ENCODE results near the gene GBX1.

The GBX1 gene

DNA sequence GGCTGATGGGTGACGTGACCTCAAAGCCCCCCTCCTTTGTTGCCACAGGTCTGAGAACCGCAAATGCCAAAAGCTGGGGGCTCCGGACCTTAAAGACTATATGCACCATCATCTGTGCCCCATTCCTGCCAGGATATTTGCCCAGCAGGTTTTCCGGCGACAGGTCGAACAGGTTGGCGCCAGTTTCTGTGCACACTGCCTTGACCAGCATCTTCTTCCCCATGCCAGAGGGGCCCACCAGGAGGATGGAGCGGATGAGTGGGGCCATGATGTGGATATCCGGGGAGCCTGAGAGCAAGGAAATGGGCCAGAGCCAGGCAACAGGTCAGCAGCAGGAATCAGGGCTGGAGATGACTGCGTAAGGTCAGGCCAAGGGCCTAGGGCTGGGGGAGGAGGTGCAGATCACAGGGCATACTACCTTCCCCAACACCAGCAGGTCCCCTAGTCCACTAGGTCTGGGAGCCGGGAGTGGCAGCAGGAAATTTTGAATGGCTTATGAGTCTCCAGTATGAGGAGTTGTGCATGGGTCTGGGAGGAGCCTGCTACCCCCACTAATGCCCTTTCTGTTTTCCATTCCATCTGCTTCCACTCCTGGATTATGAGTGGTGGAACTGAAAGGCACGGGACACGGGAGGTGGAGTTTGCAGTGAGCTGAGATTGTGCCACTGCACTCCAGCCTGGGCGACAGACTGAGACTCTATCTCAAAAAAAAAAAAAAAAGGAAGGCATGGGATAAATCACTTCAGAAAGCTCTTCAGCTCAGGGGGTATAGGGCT lies 25.9 kb upstream of the GBX1 start:
- Histone ChIP-seq H2AFZ (ENCODE audit: low read depth, low read length) (no peak overlapping the region), H3K79me2 (ENCODE audit: low read length) (no peaks in the 10 kb centered on the region), H3K9ac (ENCODE audit: low read length) (no peak overlapping the region), H3K27ac (ENCODE audit: low read length) (no peak overlapping the region), H4K20me1 (ENCODE audit: insufficient read depth, low read length) (peaks cover 59% of the 10 kb centered on the region), H3K4me2 (ENCODE audit: low read length) (no peak overlapping the region), H3K27me3 (ENCODE audit: low read depth, low read length) (peaks cover 93% of the 10 kb centered on the region), H3K4me1 (ENCODE audit: low read length) (peaks cover 21% of the 10 kb centered on the region), H3K9me3 (ENCODE audit: insufficient read depth, low read length) (no peaks in the 10 kb centered on the region), H3K4me3 (ENCODE audit: low read length) (no peak overlapping the region), H3K36me3 (replicated peaks; ENCODE audit: low read depth, low read length) (no peaks in the 10 kb centered on the region)
- TF ChIP-seq, protein P1, sequence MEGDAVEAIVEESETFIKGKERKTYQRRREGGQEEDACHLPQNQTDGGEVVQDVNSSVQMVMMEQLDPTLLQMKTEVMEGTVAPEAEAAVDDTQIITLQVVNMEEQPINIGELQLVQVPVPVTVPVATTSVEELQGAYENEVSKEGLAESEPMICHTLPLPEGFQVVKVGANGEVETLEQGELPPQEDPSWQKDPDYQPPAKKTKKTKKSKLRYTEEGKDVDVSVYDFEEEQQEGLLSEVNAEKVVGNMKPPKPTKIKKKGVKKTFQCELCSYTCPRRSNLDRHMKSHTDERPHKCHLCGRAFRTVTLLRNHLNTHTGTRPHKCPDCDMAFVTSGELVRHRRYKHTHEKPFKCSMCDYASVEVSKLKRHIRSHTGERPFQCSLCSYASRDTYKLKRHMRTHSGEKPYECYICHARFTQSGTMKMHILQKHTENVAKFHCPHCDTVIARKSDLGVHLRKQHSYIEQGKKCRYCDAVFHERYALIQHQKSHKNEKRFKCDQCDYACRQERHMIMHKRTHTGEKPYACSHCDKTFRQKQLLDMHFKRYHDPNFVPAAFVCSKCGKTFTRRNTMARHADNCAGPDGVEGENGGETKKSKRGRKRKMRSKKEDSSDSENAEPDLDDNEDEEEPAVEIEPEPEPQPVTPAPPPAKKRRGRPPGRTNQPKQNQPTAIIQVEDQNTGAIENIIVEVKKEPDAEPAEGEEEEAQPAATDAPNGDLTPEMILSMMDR (IDR thresholded peaks at IDR 0.05; ENCODE audit: low read depth, low read length): no peak
- TF ChIP-seq EZH2phosphoT487 (IDR thresholded peaks at IDR 0.05; ENCODE audit: low read depth): no peak

DNA sequence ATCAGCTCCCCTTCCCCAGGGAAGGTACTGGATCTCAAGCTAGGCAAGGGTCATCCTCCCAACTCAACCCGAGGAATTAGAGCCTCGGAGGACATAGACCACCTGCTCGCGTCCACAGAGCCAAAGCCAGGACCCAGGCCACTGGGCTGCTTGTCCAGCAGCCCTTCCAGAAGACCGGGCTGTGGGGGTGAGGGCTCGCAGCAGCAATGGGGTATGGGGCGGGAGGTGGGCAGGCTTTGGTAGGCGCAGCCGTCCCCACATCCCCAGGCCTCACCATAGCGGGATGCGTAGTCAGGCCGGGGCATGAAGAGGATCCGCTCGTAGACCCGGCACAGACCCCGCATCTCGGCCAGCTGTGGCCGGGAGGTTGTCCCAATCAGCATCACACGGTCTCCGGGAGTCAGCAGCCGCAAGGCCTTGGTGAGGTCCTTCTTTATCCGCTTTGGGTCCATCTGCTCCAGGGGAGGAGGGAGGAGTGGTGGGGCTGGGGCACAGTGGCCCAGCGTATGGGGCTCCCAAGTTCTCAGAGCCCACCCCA lies 24.6 kb upstream of the GBX1 start:
- Histone ChIP-seq H3K4me1 (ENCODE audit: low read length) (peaks cover 32% of the 10 kb centered on the region), H3K79me2 (ENCODE audit: low read length) (no peaks in the 10 kb centered on the region), H3K4me3 (ENCODE audit: low read length) (no peak overlapping the region)

DNA sequence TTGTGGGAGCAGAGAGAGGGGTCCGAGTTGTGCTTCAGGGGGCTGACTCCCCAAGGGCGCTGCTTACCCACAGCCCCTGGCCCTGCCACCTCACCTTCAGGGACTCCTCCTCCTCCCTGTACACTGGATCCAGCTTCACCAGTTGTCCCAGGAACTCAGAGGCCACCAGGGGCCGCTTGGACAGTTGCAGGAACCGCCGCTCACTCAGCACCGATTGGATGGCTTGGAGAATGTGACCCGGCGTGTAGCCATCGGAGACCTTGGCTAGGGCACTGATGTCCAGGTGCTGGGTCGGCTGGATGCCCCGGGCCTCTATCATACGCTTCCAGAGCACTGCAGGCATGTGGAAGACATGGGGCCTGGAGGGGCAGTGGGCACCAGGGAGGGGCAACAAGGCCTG lies 24.1 kb upstream of the GBX1 start:
- Histone ChIP-seq H3K4me1 (ENCODE audit: low read length) (peaks cover 32% of the 10 kb centered on the region), H3K27ac (ENCODE audit: low read length) (no peak overlapping the region), H3K36me3 (replicated peaks; ENCODE audit: low read depth, low read length) (no peaks in the 10 kb centered on the region), H2AFZ (ENCODE audit: low read depth, low read length) (no peak overlapping the region), H3K9ac (ENCODE audit: low read length) (no peak overlapping the region), H3K4me3 (ENCODE audit: low read length) (no peak overlapping the region), H3K79me2 (ENCODE audit: low read length) (no peaks in the 10 kb centered on the region), H3K27me3 (ENCODE audit: low read depth, low read length) (peaks cover 93% of the 10 kb centered on the region), H4K20me1 (ENCODE audit: insufficient read depth, low read length) (peaks cover 75% of the 10 kb centered on the region), H3K4me2 (ENCODE audit: low read length) (no peak overlapping the region), H3K9me3 (ENCODE audit: insufficient read depth, low read length) (no peaks in the 10 kb centered on the region)
- TF ChIP-seq, protein P1 (IDR thresholded peaks at IDR 0.05; ENCODE audit: low read depth, low read length): no peak
- no peak for TF ChIP-seq EZH2phosphoT487 (IDR thresholded peaks at IDR 0.05; ENCODE audit: low read depth)

More for the DNA sequence above, 24.6 kb upstream of the GBX1 start:
- Histone ChIP-seq H4K20me1 (ENCODE audit: insufficient read depth, low read length) (peaks cover 70% of the 10 kb centered on the region), H3K27ac (ENCODE audit: low read length) (no peak overlapping the region), H3K4me2 (ENCODE audit: low read length) (no peak overlapping the region), H3K9me3 (ENCODE audit: insufficient read depth, low read length) (no peaks in the 10 kb centered on the region), H3K36me3 (replicated peaks; ENCODE audit: low read depth, low read length) (no peaks in the 10 kb centered on the region), H2AFZ (ENCODE audit: low read depth, low read length) (no peak overlapping the region), H3K9ac (ENCODE audit: low read length) (no peak overlapping the region), H3K27me3 (ENCODE audit: low read depth, low read length) (peaks cover 93% of the 10 kb centered on the region)
- TF ChIP-seq, protein P1 (IDR thresholded peaks at IDR 0.05; ENCODE audit: low read depth, low read length): no peak
- no peak for TF ChIP-seq EZH2phosphoT487 (IDR thresholded peaks at IDR 0.05; ENCODE audit: low read depth)

DNA sequence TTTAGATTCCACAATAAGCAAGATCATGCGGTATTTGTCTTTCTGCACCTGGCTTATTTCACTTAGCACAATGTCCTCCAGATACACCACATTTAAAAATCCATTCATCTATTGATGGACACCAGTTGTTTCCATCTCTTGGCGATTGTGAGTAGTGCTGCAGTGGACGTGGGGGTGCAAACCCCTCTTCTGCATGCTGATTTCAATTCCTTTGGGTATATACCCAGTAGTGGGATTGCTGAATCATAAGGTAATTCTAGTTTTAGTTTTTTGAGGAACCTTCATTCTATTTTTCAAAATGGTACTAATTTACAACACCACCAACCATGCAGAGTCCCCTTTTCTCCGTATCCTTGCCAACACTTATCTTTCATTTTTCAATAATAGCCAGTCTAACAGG lies 21.5 kb upstream of the GBX1 start:
- Histone ChIP-seq H3K9ac (ENCODE audit: low read length) (no peak overlapping the region), H3K36me3 (replicated peaks; ENCODE audit: low read depth, low read length) (no peaks in the 10 kb centered on the region), H3K79me2 (ENCODE audit: low read length) (no peaks in the 10 kb centered on the region), H3K27me3 (ENCODE audit: low read depth, low read length) (peaks cover 84% of the 10 kb centered on the region), H3K4me1 (ENCODE audit: low read length) (peaks cover 32% of the 10 kb centered on the region), H3K9me3 (ENCODE audit: insufficient read depth, low read length) (no peaks in the 10 kb centered on the region), H3K27ac (ENCODE audit: low read length) (no peak overlapping the region), H3K4me3 (ENCODE audit: low read length) (peak overlapping the region; percentile 31), H4K20me1 (ENCODE audit: insufficient read depth, low read length) (peaks cover 70% of the 10 kb centered on the region), H2AFZ (ENCODE audit: low read depth, low read length) (no peak overlapping the region), H3K4me2 (ENCODE audit: low read length) (peak overlapping the region; percentile 62)
- TF ChIP-seq, protein P1 (IDR thresholded peaks at IDR 0.05; ENCODE audit: low read depth, low read length): no peak
- TF ChIP-seq EZH2phosphoT487 (IDR thresholded peaks at IDR 0.05; ENCODE audit: low read depth): peak; percentile 64; the same call in 1 of the 2 replicates
